T-helper 1 cell treated with Interleukin-12 subunit alpha and Interleukin-12 subunit beta and Interleukin-4 antibody, amounts not matched to agents 30 μg/mL and 1 μg/mL, for 36 hours (primary cell): ENCODE results near the gene RAB5B.
A peak's percentile ranks its signal among the peaks of the same experiment; 100 is the strongest.
"Not testable (repeated sequence)": the region's sequence is repeated elsewhere in the genome, so short reads cannot be mapped to it uniquely, and the experiment has no call there.

Experiments used
- H3K27ac Mint-ChIP-seq: one replicate; pipeline ENCODE4 v1.8.0; 2021; ENCODE audit warnings: mild to moderate bottlenecking, mixed read lengths
- H3K27me3 Mint-ChIP-seq: one replicate; pipeline ENCODE4 v1.8.0; 2021; ENCODE audit warnings: low read depth, mixed read lengths
- H3K36me3 Mint-ChIP-seq: one replicate; pipeline ENCODE4 v1.8.0; 2021; ENCODE audit warnings: low read depth, mixed read lengths
- H3K4me1 Mint-ChIP-seq: one replicate; pipeline ENCODE4 v1.8.0; 2021; ENCODE audit warnings: low read depth, mixed read lengths
- H3K4me3 Mint-ChIP-seq: one replicate; pipeline ENCODE4 v1.8.0; 2021; ENCODE audit warnings: mild to moderate bottlenecking, moderate library complexity, mixed read lengths
- H3K9me3 Mint-ChIP-seq: one replicate; pipeline ENCODE4 v1.8.0; 2021; ENCODE audit warnings: mixed read lengths

Gene RAB5B

DNA sequence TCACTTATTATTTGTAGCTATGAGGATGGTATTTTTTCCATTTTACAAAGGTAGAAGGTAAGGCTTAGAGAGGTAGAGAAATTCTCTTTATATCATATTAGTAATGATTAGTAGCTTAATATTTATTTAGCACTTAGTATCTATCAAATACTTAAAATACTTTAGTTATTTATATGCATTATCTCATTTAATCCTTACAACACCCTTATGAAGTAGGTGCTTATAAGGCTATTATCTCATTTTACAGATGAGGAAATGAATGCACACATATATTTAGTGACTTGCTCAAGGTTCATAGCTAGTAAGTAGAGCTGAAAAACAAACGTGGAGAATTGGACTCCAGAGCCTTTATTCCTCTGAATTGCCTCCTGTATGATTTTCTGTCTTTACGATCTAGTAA, 11.0 kb downstream of the RAB5B start:
- H3K4me3 Mint-ChIP-seq = no peak overlapping the region
- no peak overlapping the region for H3K27ac Mint-ChIP-seq
- peaks cover 38% of the 10 kb centered on the region for H3K36me3 Mint-ChIP-seq
- no peaks in the 10 kb centered on the region for H3K27me3 Mint-ChIP-seq
- peaks cover 11% of the 10 kb centered on the region for H3K4me1 Mint-ChIP-seq
- no peaks in the 10 kb centered on the region for H3K9me3 Mint-ChIP-seq

DNA sequence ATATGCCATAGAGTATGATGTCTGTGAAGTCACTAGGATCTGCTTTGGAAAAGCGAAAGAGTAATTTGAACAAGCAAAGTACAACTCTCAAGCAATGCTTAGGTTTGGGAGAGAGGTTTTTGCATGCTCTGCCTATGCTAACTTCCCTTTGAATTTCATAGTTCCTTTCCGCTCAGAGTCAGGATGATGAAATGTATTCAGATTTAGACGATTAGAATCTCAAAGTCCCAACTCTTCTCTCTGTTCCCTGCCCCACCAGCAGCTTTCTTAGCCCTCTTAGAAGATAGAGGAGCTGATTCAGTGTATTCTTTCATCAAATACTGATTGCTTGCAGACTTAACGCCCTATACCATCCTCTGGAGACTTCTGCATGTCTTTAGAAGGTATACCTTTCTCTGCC, 11.5 kb downstream of the RAB5B start:
- Mint-ChIP-seq H3K27me3 (no peaks in the 10 kb centered on the region), H3K4me1 (peaks cover 8% of the 10 kb centered on the region), H3K9me3 (no peaks in the 10 kb centered on the region), H3K27ac (peak overlapping the region; percentile 3), H3K4me3 (no peak overlapping the region), H3K36me3 (peaks cover 37% of the 10 kb centered on the region)

GRCh38 chr12:55985976-55986375, 12.1 kb downstream of the RAB5B start:
- H3K9me3 Mint-ChIP-seq, H3K4me1 Mint-ChIP-seq, H3K4me3 Mint-ChIP-seq, H3K27me3 Mint-ChIP-seq, H3K27ac Mint-ChIP-seq: not testable (repeated sequence)
- peaks cover 39% of the 10 kb centered on the region for H3K36me3 Mint-ChIP-seq

GRCh38 chr12:55991110-55991509, 17.2 kb downstream of the RAB5B start:
- Mint-ChIP-seq H3K27me3 (no peaks in the 10 kb centered on the region), H3K27ac (no peak overlapping the region), H3K4me3 (no peak overlapping the region), H3K36me3 (peaks cover 50% of the 10 kb centered on the region), H3K9me3 (no peaks in the 10 kb centered on the region), H3K4me1 (peaks cover 9% of the 10 kb centered on the region)

GRCh38 chr12:55993230-55993853, 19.5 kb downstream of the RAB5B start:
- peaks cover 19% of the 10 kb centered on the region for H3K4me1 Mint-ChIP-seq
- no peaks in the 10 kb centered on the region for H3K27me3 Mint-ChIP-seq
- H3K27ac Mint-ChIP-seq = peak overlapping the region; percentile 36
- no peaks in the 10 kb centered on the region for H3K9me3 Mint-ChIP-seq
- no peak overlapping the region for H3K4me3 Mint-ChIP-seq
- peaks cover 46% of the 10 kb centered on the region for H3K36me3 Mint-ChIP-seq

DNA sequence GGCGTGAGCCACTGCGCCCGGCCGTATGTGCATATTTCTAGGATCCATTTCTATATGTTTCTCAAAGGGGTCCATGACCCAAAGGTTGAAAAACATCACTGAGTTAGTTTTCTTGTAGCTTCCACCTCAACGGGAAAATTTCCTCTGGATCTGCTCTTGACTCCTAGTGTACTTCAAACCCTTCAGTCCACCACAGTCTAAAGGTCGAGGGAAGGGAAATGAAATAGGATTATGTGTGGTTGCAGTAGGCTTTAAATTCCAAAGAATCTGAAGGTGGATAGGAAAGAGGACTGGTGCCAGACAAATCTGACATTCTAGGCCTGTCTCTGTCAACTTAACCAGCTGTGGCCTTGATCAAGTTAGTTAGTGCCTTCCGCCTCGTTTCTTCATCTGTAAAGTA, 21.5 kb downstream of the RAB5B start:
- Mint-ChIP-seq H3K27ac (no peak overlapping the region), H3K9me3 (no peaks in the 10 kb centered on the region), H3K4me1 (peaks cover 24% of the 10 kb centered on the region), H3K36me3 (peaks cover 37% of the 10 kb centered on the region), H3K27me3 (no peaks in the 10 kb centered on the region), H3K4me3 (no peak overlapping the region)

DNA sequence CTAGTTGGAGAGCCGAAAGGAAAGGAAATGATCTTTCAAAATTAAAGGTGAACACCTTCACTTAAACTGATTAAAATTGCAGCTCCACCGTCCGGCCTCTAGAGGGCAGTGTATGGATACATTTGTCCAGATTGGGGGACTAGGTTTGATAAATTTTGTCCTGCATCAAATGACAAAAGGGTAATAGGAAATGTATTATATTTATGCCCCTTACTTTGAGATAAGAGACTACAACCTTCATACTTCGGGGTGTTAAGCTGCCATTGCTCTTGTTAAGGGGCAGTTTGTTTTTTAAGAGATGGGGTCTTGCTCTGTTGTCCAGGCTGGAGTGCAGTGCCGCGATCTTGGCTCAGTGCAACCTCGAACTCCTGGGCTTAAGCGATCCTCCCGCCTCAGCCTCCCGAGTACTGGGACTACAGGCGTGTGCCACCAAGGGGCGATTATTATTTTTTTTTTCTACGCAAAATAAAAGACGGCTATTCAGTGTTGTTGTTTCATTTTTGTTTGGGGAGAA, 22.4 kb downstream of the RAB5B start:
- peak overlapping the region; percentile 26 for H3K27ac Mint-ChIP-seq
- no peaks in the 10 kb centered on the region for H3K9me3 Mint-ChIP-seq
- peak overlapping the region; percentile 79 for H3K4me3 Mint-ChIP-seq
- peaks cover 28% of the 10 kb centered on the region for H3K36me3 Mint-ChIP-seq
- H3K27me3 Mint-ChIP-seq = no peaks in the 10 kb centered on the region
- H3K4me1 Mint-ChIP-seq = peaks cover 24% of the 10 kb centered on the region

DNA sequence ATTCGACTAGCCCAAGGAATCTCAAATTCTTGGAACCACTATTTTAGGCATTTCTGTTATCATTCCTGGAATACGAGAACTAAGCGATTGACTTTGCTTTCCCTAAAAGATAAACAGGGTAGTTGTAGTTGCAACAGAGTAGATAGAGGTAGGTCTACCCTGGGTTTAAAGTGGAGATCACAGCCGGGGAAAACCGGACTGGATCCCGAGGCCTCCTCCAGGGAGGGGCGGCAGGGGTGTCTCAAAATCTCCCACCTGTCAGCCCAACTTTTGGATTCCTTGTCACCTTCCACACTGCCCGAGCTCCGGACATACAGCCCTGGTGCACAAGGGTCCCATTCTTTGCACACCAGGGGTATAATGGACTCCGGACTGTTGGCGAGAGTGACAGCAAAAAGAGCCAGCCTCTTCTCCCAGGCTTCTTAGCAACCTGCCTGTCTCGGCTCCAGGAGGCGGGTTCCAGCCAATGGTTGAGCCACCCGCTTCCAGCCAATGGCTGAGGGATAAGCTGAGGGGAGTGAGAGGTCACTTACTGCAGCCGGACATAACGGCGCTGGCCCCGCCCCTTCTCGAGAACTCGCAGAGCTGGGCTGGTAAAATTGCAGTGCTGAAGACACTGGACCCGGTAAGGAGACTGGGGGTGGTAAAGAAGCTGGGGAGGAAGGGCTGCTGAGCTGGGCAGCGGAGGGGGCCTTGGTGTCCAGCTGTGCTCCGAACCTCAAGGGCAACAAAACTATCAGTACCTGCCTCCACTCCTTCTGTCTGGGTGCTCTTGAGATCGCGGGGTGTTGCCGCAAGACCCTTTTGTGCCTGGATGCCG, 23.0 kb downstream of the RAB5B start, which contains the start of gene SUOX:
SUOX (plus strand) TSS at position 562 of the 820 bp plus-strand sequence. CDS start 4,946 bp downstream, outside the sequence.
- Mint-ChIP-seq H3K4me1 (peaks cover 24% of the 10 kb centered on the region), H3K9me3 (no peaks in the 10 kb centered on the region), H3K27ac (peak within 1 kb of the TSS; percentile 26), H3K36me3 (peaks cover 23% of the 10 kb centered on the region), H3K27me3 (no peaks in the 10 kb centered on the region), H3K4me3 (peak within 1 kb of the TSS; percentile 79)

GRCh38 chr12:55997535-55997859, 23.6 kb downstream of the RAB5B start:
- H3K27me3 Mint-ChIP-seq = no peaks in the 10 kb centered on the region
- H3K36me3 Mint-ChIP-seq = peaks cover 18% of the 10 kb centered on the region
- peaks cover 24% of the 10 kb centered on the region for H3K4me1 Mint-ChIP-seq
- no peaks in the 10 kb centered on the region for H3K9me3 Mint-ChIP-seq
- H3K27ac Mint-ChIP-seq = no peak overlapping the region
- H3K4me3 Mint-ChIP-seq = peak overlapping the region; percentile 79

- Mint-ChIP-seq H3K27ac (peak overlapping the region; percentile 45), H3K4me1 (peaks cover 22% of the 10 kb centered on the region)
- not testable (repeated sequence) for H3K4me3 Mint-ChIP-seq
These were observed 25.6 kb downstream of the RAB5B start for GRCh38 chr12:55999522-55999921.

GRCh38 chr12:55999999-56000540, 26.2 kb downstream of the RAB5B start:
- not testable (repeated sequence) for H3K36me3 Mint-ChIP-seq, H3K27ac Mint-ChIP-seq, H3K9me3 Mint-ChIP-seq, H3K4me3 Mint-ChIP-seq, H3K27me3 Mint-ChIP-seq
- peaks cover 22% of the 10 kb centered on the region for H3K4me1 Mint-ChIP-seq

More at GRCh38 chr12:55999522-55999921, 25.6 kb downstream of the RAB5B start:
- not testable (repeated sequence) for H3K27me3 Mint-ChIP-seq, H3K9me3 Mint-ChIP-seq, H3K36me3 Mint-ChIP-seq

DNA sequence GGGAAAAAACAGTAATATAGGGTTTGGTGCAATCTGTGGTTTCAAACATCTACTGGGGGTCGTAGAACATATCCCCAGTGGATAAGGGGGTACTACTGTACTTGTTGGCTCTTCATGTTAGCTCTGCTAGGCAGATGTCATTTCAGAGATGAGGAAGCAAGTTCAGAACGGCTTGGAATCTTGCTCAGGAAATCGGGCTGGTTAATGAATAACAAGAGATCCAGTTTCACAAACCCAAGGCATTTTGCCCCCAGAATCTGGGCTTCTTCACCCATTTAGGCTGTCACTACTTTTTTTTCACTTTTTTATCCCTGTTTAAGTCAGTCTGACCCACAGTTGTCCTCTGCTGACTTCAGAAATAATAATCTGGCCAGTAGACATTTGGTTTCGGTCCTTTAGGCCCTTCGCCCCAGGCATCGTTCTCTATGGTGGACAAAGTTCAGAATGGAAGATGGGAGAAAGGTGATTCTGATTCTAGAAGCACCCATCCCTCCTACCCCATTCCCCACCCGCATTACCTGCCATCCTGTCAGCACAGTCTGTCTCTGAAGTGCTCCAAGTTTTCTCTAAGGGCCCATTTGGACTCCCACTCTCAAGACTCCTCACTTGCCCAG, 27.7 kb downstream of the RAB5B start:
- H3K27ac Mint-ChIP-seq = no peak overlapping the region
- H3K27me3 Mint-ChIP-seq = no peaks in the 10 kb centered on the region
- H3K9me3 Mint-ChIP-seq = no peaks in the 10 kb centered on the region
- H3K4me1 Mint-ChIP-seq = peaks cover 18% of the 10 kb centered on the region
- no peak overlapping the region for H3K4me3 Mint-ChIP-seq
- peaks cover 2% of the 10 kb centered on the region for H3K36me3 Mint-ChIP-seq

- not testable (repeated sequence) for H3K9me3 Mint-ChIP-seq, H3K36me3 Mint-ChIP-seq, H3K27me3 Mint-ChIP-seq, H3K27ac Mint-ChIP-seq, H3K4me3 Mint-ChIP-seq
- H3K4me1 Mint-ChIP-seq = peaks cover 20% of the 10 kb centered on the region
These were observed 29.5 kb downstream of the RAB5B start for GRCh38 chr12:56003376-56003775.

DNA sequence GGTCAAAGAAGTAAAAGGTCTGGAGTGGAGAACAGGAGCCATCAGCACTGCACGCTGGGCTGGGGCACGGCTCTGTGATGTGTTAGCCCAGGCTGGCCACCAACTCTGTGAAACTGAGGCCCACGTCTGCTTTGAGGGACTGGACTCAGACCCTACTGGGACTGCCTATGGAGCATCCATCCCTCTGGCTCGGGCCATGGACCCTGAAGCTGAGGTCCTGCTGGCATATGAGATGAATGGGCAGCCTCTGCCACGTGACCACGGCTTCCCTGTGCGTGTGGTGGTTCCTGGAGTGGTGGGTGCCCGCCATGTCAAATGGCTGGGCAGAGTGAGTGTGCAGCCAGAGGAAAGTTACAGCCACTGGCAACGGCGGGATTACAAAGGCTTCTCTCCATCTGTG, 30.3 kb downstream of the RAB5B start:
- peaks cover 22% of the 10 kb centered on the region for H3K4me1 Mint-ChIP-seq
- peaks cover 5% of the 10 kb centered on the region for H3K36me3 Mint-ChIP-seq
- H3K27me3 Mint-ChIP-seq = peaks cover 3% of the 10 kb centered on the region
- H3K4me3 Mint-ChIP-seq = no peak overlapping the region
- no peaks in the 10 kb centered on the region for H3K9me3 Mint-ChIP-seq
- no peak overlapping the region for H3K27ac Mint-ChIP-seq
